GM12878 (cell line): ENCODE results near the gene TBC1D24. TPM values are rescaled to one million over a fixed set of nuclear protein-coding genes. Genes with fewer than 3 reads are reported as not detected.

ENCODE experiments used
- ATAC-seq: fragments of 200-7000 bp; cut with Tn5 transposase; 3 replicates; pipeline ENCODE4 v1.9.1; 2020; ENCODE audit warnings: mild to moderate bottlenecking, moderate library complexity
- BruUV-seq: library from RNA; stranded (reverse); fragments of 400-500 nt; replicated peaks from 2 replicates; lab custom pipeline; 2021; lab: Mats Ljungman, UMichigan
- CTCF ChIA-PET: fragments of 300-600 bp; sonication (Branson Sonifier 250); formaldehyde crosslinking; extraction: SDS; loops from one replicate; lab custom pipeline; 2021; ENCODE audit warnings: inconsistent platforms; lab: Yijun Ruan, JAX
- POLR2A ChIA-PET: fragments of 350-600 bp; formaldehyde crosslinking; extraction: SDS; loops from one replicate; lab custom pipeline; 2021; ENCODE audit warnings: inconsistent platforms; lab: Charles Lee
- RAD21 ChIA-PET: fragments of 300-600 bp; sonication (Branson Sonifier 250); formaldehyde crosslinking; loops from one replicate; lab custom pipeline; 2023; ENCODE audit warnings: antibody characterized with exemption; ENCODE audit not compliant: unreplicated experiment; lab: Charles Lee
- SMC1A ChIA-PET: fragments of 300-600 bp; sonication (Branson Sonifier 250); formaldehyde crosslinking; loops from one replicate; lab custom pipeline; 2023; ENCODE audit not compliant: unreplicated experiment, uncharacterized antibody; lab: Charles Lee
- DNase-seq: peaks from one replicate; pipeline ENCODE4 v3.0.0-alpha.2; 2011; ENCODE audit warnings: low read depth, low spot score
- FAIRE-seq: peaks from 3 replicates; lab custom pipeline; 2011; peaks lifted over from hg19 to GRCh38; lab: Jason Lieb, UNC
- H2AFZ ChIP-seq: 2 replicates; pipeline ENCODE4 v1.6.0; 2011; ENCODE audit warnings: low read depth, low read length, control low read depth; ENCODE audit not compliant: control insufficient read depth
- H3K27ac ChIP-seq: 2 replicates; pipeline ENCODE4 v1.5.1; 2011; ENCODE audit warnings: control low read depth; ENCODE audit not compliant: control insufficient read depth, insufficient read depth
- H3K27me3 ChIP-seq, 2 experiments: replicated peaks in 1 of 2; 2 replicates each; pipeline versions ENCODE4 v1.6.0 to v1.6.1; 2011; ENCODE audit warnings: low read length in 1 of 2; ENCODE audit not compliant: control insufficient read depth in 2 of 2, insufficient read depth in 2 of 2
- H3K36me3 ChIP-seq, 2 experiments: 2 replicates each; pipeline ENCODE4 v1.5.1; 2011; ENCODE audit warnings: low read length in 1 of 2; ENCODE audit not compliant: control insufficient read depth in 2 of 2, insufficient read depth in 2 of 2
- H3K4me1 ChIP-seq: 2 replicates; pipeline ENCODE4 v1.6.1; 2011; ENCODE audit warnings: mild to moderate bottlenecking, low read length, moderate library complexity, mixed read lengths; ENCODE audit not compliant: control insufficient read depth, insufficient read depth
- H3K4me2 ChIP-seq: 2 replicates; pipeline ENCODE4 v1.6.0; 2011; ENCODE audit warnings: control low read depth; ENCODE audit not compliant: control insufficient read depth, insufficient read depth
- H3K4me3 ChIP-seq: fragments of 200-600 bp; sonication (generic); 2 replicates; pipeline ENCODE4 v1.5.1; 2016
- H3K79me2 ChIP-seq: 2 replicates; pipeline ENCODE4 v1.6.0; 2011; ENCODE audit warnings: low read length; ENCODE audit not compliant: control insufficient read depth, insufficient read depth
- H3K9ac ChIP-seq: 2 replicates; pipeline ENCODE4 v1.8.0; 2011; ENCODE audit warnings: low read length, control low read depth, mixed read lengths; ENCODE audit not compliant: control insufficient read depth, insufficient read depth
- H3K9me3 ChIP-seq: replicated peaks from 3 replicates; pipeline ENCODE4 v1.5.1; 2011; ENCODE audit warnings: mild to moderate bottlenecking, low read length; ENCODE audit not compliant: control insufficient read depth, insufficient read depth
- H4K20me1 ChIP-seq: 2 replicates; pipeline ENCODE4 v1.6.0; 2011; ENCODE audit not compliant: control insufficient read depth, insufficient read depth
- CBFB ChIP-seq: IDR thresholded peaks from 2 replicates; pipeline ENCODE4 v1.6.1; 2016; ENCODE audit warnings: antibody characterized with exemption, low read depth
- E4F1 ChIP-seq: fragments of 450-650 bp; IDR thresholded peaks from 2 replicates; pipeline ENCODE4 v1.6.1; 2018; ENCODE audit warnings: borderline replicate concordance, mild to moderate bottlenecking; ENCODE audit not compliant: partially characterized antibody
- IKZF2 ChIP-seq, 2 experiments: fragments of 450-650 bp; IDR thresholded peaks; 2 replicates each; pipeline ENCODE4 v1.6.1; 2017; ENCODE audit warnings: mild to moderate bottlenecking in 2 of 2, moderate library complexity in 2 of 2
- POLR2AphosphoS2 ChIP-seq: IDR thresholded peaks from 2 replicates; pipeline ENCODE4 v1.6.1; 2011; ENCODE audit warnings: low read depth, mild to moderate bottlenecking, low read length, improper control_type of control experiment, moderate library complexity
- SPI1 ChIP-seq: IDR thresholded peaks from 2 replicates; pipeline ENCODE4 v1.6.1; 2011; ENCODE audit warnings: low read depth, mild to moderate bottlenecking, low read length, moderate library complexity, borderline replicate concordance; ENCODE audit not compliant: insufficient read depth
- SREBF1 ChIP-seq: IDR thresholded peaks from 2 replicates; pipeline ENCODE4 v1.6.1; 2012; ENCODE audit warnings: mild to moderate bottlenecking, low read length
- STAT3 ChIP-seq: IDR thresholded peaks from 2 replicates; pipeline ENCODE4 v1.6.1; 2011; ENCODE audit warnings: low read depth, low read length, improper control_type of control experiment
- TCF7 ChIP-seq: IDR thresholded peaks from 2 replicates; pipeline ENCODE4 v1.6.1; 2014; ENCODE audit warnings: antibody characterized with exemption, borderline replicate concordance
- ZNF274 ChIP-seq: IDR thresholded peaks from one replicate; pipeline ENCODE4 v1.8.0; 2011; ENCODE audit not compliant: insufficient read length, insufficient read depth
- WGBS: methylation state at CpG from one replicate; pipeline ENCODE4 v1.1.6; 2016; ENCODE audit warnings: low lambda C conversion rate; ENCODE audit not compliant: insufficient replicate concordance, insufficient coverage; ENCODE audit errors: missing lambda C conversion rate; 5-methylcytosine and 5-hydroxymethylcytosine counted together
- in situ Hi-C: fragments of 300-500 bp; cut with MboI; formaldehyde crosslinking; loops from 9 replicates; pipeline ENCODE4 v1.14.3; 2018; ENCODE audit warnings: mixed read lengths
- intact Hi-C: fragments of 100-400 bp; cut with micrococcal nuclease; formaldehyde crosslinking; loops from one replicate; pipeline ENCODE4 v1.14.2; 2022; ENCODE audit not compliant: unreplicated experiment
- polyA plus RNA-seq, 11 experiments: library from polyadenylated mRNA; depleted of rRNA in 4 of 11; unstranded in 6 of 11; stranded (reverse) in 5 of 11; fragments of >200 nt; fragmentation: Nextera tagmentation in 4 of 11; fragmentation: Illumina TruSeq in 1 of 11; extraction: Ambion mirVana in 4 of 11; extraction: Trizol in 1 of 11; gene quantifications; 1 replicate in 1 of 11; 2 replicates in 10 of 11; pipeline versions ENCODE4 v1.2.1 to v1.2.3, GENCODE V29; 2011 to 2016; ENCODE audit warnings: inconsistent platforms in 2 of 11, missing spikeins in 2 of 11, low read depth in 1 of 11
- total RNA-seq, 4 experiments: library from RNA; depleted of rRNA in 3 of 4; stranded (reverse); fragments of >200 nt in 3 of 4; fragmentation: Illumina TruSeq in 1 of 4; extraction: Trizol in 1 of 4; gene quantifications; 2 replicates each; pipeline versions ENCODE4 v1.2.1 to v1.2.3, GENCODE V29; 2013 to 2021

Gene TBC1D24
- total and polyA plus RNA-seq, 10 of the 15 experiments (the other 5 are each of a cell fraction or from before 2014, with no cell fraction given): 1.1 to 9.6 (median 4.5) TPM

GRCh38 chr16:2427526-2427925 lies 47.4 kb upstream of the TBC1D24 start:
- peaks cover 25% of the 10 kb centered on the region for H3K79me2 ChIP-seq
- SMC1A ChIA-PET: interaction anchor here (0.8 kb wide), 1 partner anchor 10 kb away, joined by 3 read pairs; no protein-coding TSS in a partner anchor
- intact Hi-C loops: no loop called here
- no peak overlapping the region for H3K9ac ChIP-seq
- POLR2A ChIA-PET: interaction anchor here (0.9 to 1.5 kb wide), 3 partner anchors 14 to 59 kb away, joined by 3 read pairs; no protein-coding TSS in a partner anchor
- no peaks in the 10 kb centered on the region for H4K20me1 ChIP-seq
- H3K4me2 ChIP-seq: peak overlapping the region; percentile 62; the same call in 1 of the 2 replicates
- in situ Hi-C loops: no loop called here
- H2AFZ ChIP-seq: no peak overlapping the region
- peaks cover 3 to 4% of the 10 kb centered on the region in 2 experiments; a peak in 3 of 4 replicates for H3K36me3 ChIP-seq
- FAIRE-seq (no peak), ATAC-seq (no peak), DNase-seq (no peak)
- H3K9me3 ChIP-seq: no peaks in the 10 kb centered on the region
- H3K27me3 ChIP-seq: no peaks in the 10 kb centered on the region
- H3K27ac ChIP-seq: no peak overlapping the region
- RAD21 ChIA-PET: no interaction called here
- no peak for TF ChIP-seq ZNF274
- TF ChIP-seq SREBF1: no peak
- TF ChIP-seq TCF7: no peak
- no peak for TF ChIP-seq CBFB
- no peak for TF ChIP-seq STAT3
- no peak for TF ChIP-seq SPI1
- no peak for TF ChIP-seq IKZF2 (IDR thresholded peaks at IDR 0.05)
- TF ChIP-seq POLR2AphosphoS2: no peak
- TF ChIP-seq E4F1: no peak
- H3K4me1 ChIP-seq: peaks cover 6% of the 10 kb centered on the region
- BruUV-seq: no TSS peak
- H3K4me3 ChIP-seq: no peak overlapping the region
- 66% methylated on average over 4 of the region's 4 CpGs for WGBS
- CTCF ChIA-PET: interaction anchor here (0.7 to 4.2 kb wide), 6 partner anchors 9 to 175 kb away, joined by 3 to 20 read pairs (median 6); partner anchors contain the start of gene ECI1
